ENCODE data around the gene FRMD4A.

DNA sequence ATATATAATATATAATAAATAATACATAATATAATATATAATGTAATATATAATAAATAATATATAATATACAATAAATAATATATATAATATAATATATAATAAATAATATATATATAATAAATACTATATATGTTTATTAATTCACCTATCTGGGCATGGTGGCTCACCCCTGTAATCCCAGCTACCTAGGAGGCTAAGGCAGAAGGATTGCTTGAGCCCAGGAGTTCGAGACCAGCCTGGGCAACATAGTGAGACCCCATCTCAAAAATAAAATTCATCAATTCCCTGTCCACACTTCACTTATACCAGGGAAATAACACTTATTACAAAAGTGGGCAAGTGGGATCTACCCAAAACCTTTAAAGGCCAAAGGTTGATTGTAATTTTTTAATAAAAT, 462.9 kb downstream of the FRMD4A start:
- TF ChIP-seq SIX5 (IDR thresholded peaks at IDR 0.05; ENCODE audit: low read depth, low read length, severe bottlenecking) (no peak), NFIC (IDR thresholded peaks at IDR 0.05; ENCODE audit: low read depth, low read length) (no peak), BRCA1 (IDR thresholded peaks at IDR 0.05; ENCODE audit: low read depth, low read length) (no peak)

Measured in GM12878 (cell line).